IMR-90 (cell line): ENCODE data around the gene KLHL12. TPM values are rescaled to one million over a fixed set of nuclear protein-coding genes. Genes with fewer than 3 reads are reported as not detected.

Experiments
- ATAC-seq: fragments of 200-7000 bp; cut with Tn5 transposase; 2 replicates; pipeline ENCODE4 v1.9.1; 2020; ENCODE audit warnings: low read depth, mild to moderate bottlenecking, moderate library complexity
- BruUV-seq: library from RNA; stranded (reverse); fragments of 400-500 nt; replicated peaks from 2 replicates; lab custom pipeline; 2021; lab: Mats Ljungman, UMichigan
- CTCF ChIA-PET: fragments of 300-600 bp; formaldehyde crosslinking; extraction: SDS; loops from one replicate; lab custom pipeline; 2021; ENCODE audit warnings: antibody characterized with exemption; lab: Yijun Ruan, JAX
- POLR2A ChIA-PET: fragments of 300-600 bp; sonication (Branson Sonifier 250); formaldehyde crosslinking; loops from one replicate; lab custom pipeline; 2022; ENCODE audit warnings: antibody characterized with exemption; ENCODE audit not compliant: unreplicated experiment; lab: Charles Lee
- DNase-seq: peaks from one replicate; pipeline ENCODE4 v3.0.0; 2013
- H2AFZ ChIP-seq: replicated peaks from 2 replicates; pipeline ENCODE3; 2013; ENCODE audit warnings: low read length, mild to moderate bottlenecking; ENCODE audit not compliant: poor library complexity
- H2AK5ac ChIP-seq: 2 replicates; pipeline ENCODE4 v1.6.1; 2013; ENCODE audit warnings: low read depth, low read length, inconsistent platforms
- H2AK9ac ChIP-seq: replicated peaks from 2 replicates; pipeline ENCODE3; 2013; ENCODE audit warnings: mild to moderate bottlenecking, low read depth, low read length, moderate library complexity; ENCODE audit not compliant: poor library complexity
- H2BK120ac ChIP-seq: 2 replicates; pipeline ENCODE4 v1.6.1; 2013; ENCODE audit warnings: low read depth, low read length, inconsistent platforms
- H2BK15ac ChIP-seq: 3 replicates; pipeline ENCODE4 v1.6.1; 2013; ENCODE audit warnings: low read depth, low read length, inconsistent platforms
- H2BK20ac ChIP-seq: 2 replicates; pipeline ENCODE4 v1.6.1; 2013; ENCODE audit warnings: low read depth, mild to moderate bottlenecking, inconsistent platforms, low read length, moderate library complexity
- H2BK5ac ChIP-seq: 2 replicates; pipeline ENCODE4 v1.6.1; 2013; ENCODE audit warnings: mild to moderate bottlenecking, low read depth, low read length, inconsistent platforms; ENCODE audit not compliant: poor library complexity, severe bottlenecking
- H3K14ac ChIP-seq: replicated peaks from 2 replicates; pipeline ENCODE4 v1.6.1; 2013; ENCODE audit warnings: low read depth, low read length, inconsistent platforms
- H3K18ac ChIP-seq: 2 replicates; pipeline ENCODE4 v1.6.1; 2013; ENCODE audit warnings: low read depth, low read length, control low read depth
- H3K23ac ChIP-seq: 2 replicates; pipeline ENCODE4 v1.6.1; 2013; ENCODE audit warnings: low read depth, low read length, inconsistent platforms
- H3K27ac ChIP-seq: 2 replicates; pipeline ENCODE4 v1.5.1; 2013; ENCODE audit warnings: mild to moderate bottlenecking, control low read depth, low read length; ENCODE audit not compliant: insufficient read depth
- H3K27me3 ChIP-seq: 2 replicates; pipeline ENCODE4 v1.6.1; 2013; ENCODE audit warnings: low read length; ENCODE audit not compliant: control insufficient read depth, insufficient read depth
- H3K36me3 ChIP-seq: 2 replicates; pipeline ENCODE4 v1.6.1; 2013; ENCODE audit warnings: low read length, mixed read lengths; ENCODE audit not compliant: control insufficient read depth, insufficient read depth
- H3K4ac ChIP-seq: 2 replicates; pipeline ENCODE4 v1.6.1; 2013; ENCODE audit warnings: low read depth, low read length, inconsistent platforms
- H3K4me1 ChIP-seq: 2 replicates; pipeline ENCODE4 v1.6.1; 2013; ENCODE audit warnings: low read length, mixed read lengths; ENCODE audit not compliant: control insufficient read depth, insufficient read depth
- H3K4me2 ChIP-seq: 2 replicates; pipeline ENCODE4 v1.6.1; 2013; ENCODE audit warnings: low read depth, mild to moderate bottlenecking, control low read depth, low read length, moderate library complexity
- H3K4me3 ChIP-seq: 2 replicates; pipeline ENCODE4 v1.5.1; 2013; ENCODE audit warnings: low read depth, mild to moderate bottlenecking, control low read depth, low read length, moderate library complexity; ENCODE audit not compliant: insufficient read depth
- H3K56ac ChIP-seq: 2 replicates; pipeline ENCODE4 v1.6.1; 2013; ENCODE audit warnings: low read length, inconsistent platforms; ENCODE audit not compliant: insufficient read depth; ENCODE audit errors: extremely low read depth
- H3K79me1 ChIP-seq, 2 experiments: 2 replicates each; pipeline ENCODE4 v1.6.1; 2013; ENCODE audit warnings: low read length in 2 of 2, inconsistent platforms in 1 of 2, low read depth in 1 of 2
- H3K9ac ChIP-seq: 2 replicates; pipeline ENCODE4 v1.6.1; 2013; ENCODE audit warnings: low read depth, low read length, control low read depth
- H3K9me1 ChIP-seq: 2 replicates; pipeline ENCODE4 v1.6.1; 2013; ENCODE audit warnings: low read length, inconsistent platforms; ENCODE audit not compliant: insufficient read depth
- H3K9me3 ChIP-seq: 2 replicates; pipeline ENCODE4 v1.6.1; 2013; ENCODE audit warnings: low read length; ENCODE audit not compliant: control insufficient read depth, insufficient read depth
- H4K20me1 ChIP-seq: 2 replicates; pipeline ENCODE4 v1.6.1; 2013; ENCODE audit warnings: low read length, inconsistent platforms; ENCODE audit not compliant: insufficient read depth
- H4K5ac ChIP-seq: 2 replicates; pipeline ENCODE4 v1.6.1; 2013; ENCODE audit warnings: mild to moderate bottlenecking, low read depth, low read length, control low read depth
- H4K8ac ChIP-seq, 2 experiments: 2 replicates each; pipeline ENCODE4 v1.6.1; 2013; ENCODE audit warnings: low read depth in 2 of 2, low read length in 2 of 2, control low read depth in 1 of 2, inconsistent platforms in 1 of 2
- H4K91ac ChIP-seq: 2 replicates; pipeline ENCODE4 v1.6.1; 2013; ENCODE audit warnings: low read depth, low read length, inconsistent platforms; ENCODE audit not compliant: insufficient read depth
- CEBPB ChIP-seq: IDR thresholded peaks from 2 replicates; pipeline ENCODE4 v1.6.1; 2012; ENCODE audit warnings: low read depth, low read length, improper control_type of control experiment
- FOS ChIP-seq: fragments of 150-350 bp; IDR thresholded peaks from 2 replicates; pipeline ENCODE4 v1.6.1; 2016; ENCODE audit warnings: low read depth, low read length
- MAFK ChIP-seq: IDR thresholded peaks from 2 replicates; pipeline ENCODE4 v1.6.1; 2012; ENCODE audit warnings: low read depth, low read length, improper control_type of control experiment
- MAZ ChIP-seq: IDR thresholded peaks from 2 replicates; pipeline ENCODE4 v1.6.1; 2012; ENCODE audit warnings: low read depth, mild to moderate bottlenecking, low read length, improper control_type of control experiment, moderate library complexity, borderline replicate concordance
- MXI1 ChIP-seq: IDR thresholded peaks from 2 replicates; pipeline ENCODE4 v1.6.1; 2012; ENCODE audit warnings: low read depth, mild to moderate bottlenecking, low read length, moderate library complexity, borderline replicate concordance
- NFE2L2 ChIP-seq: fragments of 150-350 bp; IDR thresholded peaks from 2 replicates; pipeline ENCODE4 v1.6.1; 2016; ENCODE audit warnings: low read depth, mild to moderate bottlenecking, low read length
- POLR2A ChIP-seq: IDR thresholded peaks from 2 replicates; pipeline ENCODE4 v1.6.1; 2012; ENCODE audit warnings: mild to moderate bottlenecking, low read depth, low read length
- RAD21 ChIP-seq: IDR thresholded peaks from 2 replicates; pipeline ENCODE4 v1.6.1; 2012; ENCODE audit warnings: low read length, improper control_type of control experiment
- SMC3 ChIP-seq: fragments of 150-350 bp; IDR thresholded peaks from 2 replicates; pipeline ENCODE4 v1.6.1; 2016; ENCODE audit warnings: low read depth, mild to moderate bottlenecking, antibody characterized with exemption, low read length, moderate library complexity
- WGBS, 2 experiments: methylation state at CpG; one replicate each; pipeline versions ENCODE4 v1.1.5 to v1.1.7; 2013; ENCODE audit warnings: missing lambda C conversion rate in 2 of 2; ENCODE audit not compliant: insufficient read length in 1 of 2; ENCODE audit errors: extremely low coverage in 2 of 2; 5-methylcytosine and 5-hydroxymethylcytosine counted together
- dilution Hi-C: fragments of 300-500 bp; cut with HindIII; formaldehyde crosslinking; loops from one replicate; pipeline ENCODE4 v1.14.3; 2018; ENCODE audit warnings: low sequenced_read_pairs; ENCODE audit not compliant: unreplicated experiment
- in situ Hi-C: fragments of 300-500 bp; cut with MboI; formaldehyde crosslinking; loops from 3 replicates; pipeline ENCODE4 v1.14.3; 2019; ENCODE audit warnings: low sequenced_read_pairs, inconsistent platforms, mixed read lengths
- intact Hi-C: fragments of 100-400 bp; cut with micrococcal nuclease; formaldehyde crosslinking; loops from 2 replicates; pipeline ENCODE4 v1.10.0; 2022
- polyA plus RNA-seq, 3 experiments: library from polyadenylated mRNA; depleted of rRNA; stranded (reverse); fragments of >200 nt; gene quantifications; 2 replicates each; pipeline ENCODE4 v1.2.3, GENCODE V29; 2012; ENCODE audit warnings: low replicate concordance in 1 of 3
- total RNA-seq: library from RNA; depleted of rRNA; stranded (reverse); fragments of >200 nt; gene quantifications from 2 replicates; pipeline ENCODE4 v1.2.3, GENCODE V29; 2012
- TF ChIP-seq, protein P1 (sequence below): fragments of 150-350 bp; IDR thresholded peaks from 2 replicates; pipeline ENCODE4 v1.6.1; 2017; ENCODE audit warnings: mild to moderate bottlenecking, antibody characterized with exemption, low read length, low read depth
- TF ChIP-seq, protein P2 (sequence below): fragments of 150-350 bp; IDR thresholded peaks from 2 replicates; pipeline ENCODE4 v1.6.1; 2016; ENCODE audit warnings: low read depth, mild to moderate bottlenecking, low read length, moderate library complexity, borderline replicate concordance

KLHL12 gene
- total and polyA plus RNA-seq, 2 of the 4 experiments (the other 2 are of a cell fraction): 17.2 to 38.4 TPM

DNA sequence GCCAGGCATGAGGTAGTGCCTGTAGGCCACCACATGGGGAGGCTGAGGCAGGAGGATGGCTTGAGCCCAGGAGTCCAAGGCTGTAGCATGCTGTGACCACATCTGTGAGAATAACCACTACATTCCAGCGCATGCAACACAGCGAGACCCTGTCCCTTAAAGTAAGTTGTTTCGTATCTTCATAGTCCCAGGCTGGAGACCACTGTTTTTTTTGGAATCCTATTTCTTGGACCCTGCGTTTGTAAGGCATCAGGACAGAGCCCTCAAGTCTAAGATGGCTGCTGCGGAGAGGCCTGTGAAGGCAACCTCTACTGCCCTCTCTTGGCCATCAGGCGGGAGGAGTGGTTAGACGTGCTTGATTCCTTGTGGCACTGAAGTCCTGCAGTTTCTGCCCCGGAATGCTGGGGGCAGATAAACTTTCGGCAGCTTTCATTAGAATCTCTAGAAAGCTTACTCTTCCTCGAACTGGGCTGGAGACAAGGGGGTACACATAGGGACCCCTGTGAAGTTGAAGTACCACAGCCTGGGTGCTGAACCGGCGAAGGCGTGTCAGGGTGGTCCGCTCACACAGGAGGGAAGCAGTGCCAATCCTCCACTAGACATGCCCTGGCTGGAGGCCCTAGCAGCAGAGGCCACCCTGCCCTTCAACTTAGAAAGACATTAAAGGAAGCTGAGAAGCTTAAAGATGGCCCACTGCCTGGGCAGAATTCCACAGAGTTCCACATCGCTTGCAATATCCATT, 74.7 kb downstream of the KLHL12 start (continued):
- TF ChIP-seq, protein P1, sequence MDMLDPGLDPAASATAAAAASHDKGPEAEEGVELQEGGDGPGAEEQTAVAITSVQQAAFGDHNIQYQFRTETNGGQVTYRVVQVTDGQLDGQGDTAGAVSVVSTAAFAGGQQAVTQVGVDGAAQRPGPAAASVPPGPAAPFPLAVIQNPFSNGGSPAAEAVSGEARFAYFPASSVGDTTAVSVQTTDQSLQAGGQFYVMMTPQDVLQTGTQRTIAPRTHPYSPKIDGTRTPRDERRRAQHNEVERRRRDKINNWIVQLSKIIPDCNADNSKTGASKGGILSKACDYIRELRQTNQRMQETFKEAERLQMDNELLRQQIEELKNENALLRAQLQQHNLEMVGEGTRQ: no peak

GRCh38 chr1:202850593-202851362, 76.3 kb downstream of the KLHL12 start:
- H4K5ac ChIP-seq: no peak overlapping the region
- 0 out of 2 replicates have a peak, but pooled peaks cover 4% of the 10 kb centered on the region for H3K9me1 ChIP-seq
- H2AK9ac ChIP-seq: no peak overlapping the region
- no peaks in the 10 kb centered on the region for H3K9me3 ChIP-seq
- no peak overlapping the region for H3K4ac ChIP-seq
- H3K79me1 ChIP-seq: no peaks in the 10 kb centered on the region
- no TSS peak for BruUV-seq
- H2BK20ac ChIP-seq: no peak overlapping the region
- no peaks in the 10 kb centered on the region for H3K4me1 ChIP-seq
- dilution Hi-C loops: no loop called here
- in situ Hi-C loops: no loop called here
- H4K20me1 ChIP-seq: no peaks in the 10 kb centered on the region
- no peak overlapping the region for H3K56ac ChIP-seq
- peaks cover 1% of the 10 kb centered on the region for H3K27me3 ChIP-seq
- H3K23ac ChIP-seq: no peak overlapping the region
- no peak overlapping the region for H3K4me3 ChIP-seq
- ChIA-PET POLR2A (no interaction called here), CTCF (interaction anchor here (0.6 kb wide), 1 partner anchor 70 kb away, joined by 3 read pairs; no protein-coding TSS in a partner anchor)
- H2BK120ac ChIP-seq: no peak overlapping the region
- ATAC-seq (no peak), DNase-seq (no peak)
- no peak overlapping the region for H3K4me2 ChIP-seq
- no peak overlapping the region for H3K14ac ChIP-seq
- H4K8ac ChIP-seq: no peak overlapping the region
- no peak overlapping the region for H3K27ac ChIP-seq
- H3K18ac ChIP-seq: no peak overlapping the region
- H3K9ac ChIP-seq: no peak overlapping the region
- H2AK5ac ChIP-seq: no peak overlapping the region
- no peaks in the 10 kb centered on the region for H3K36me3 ChIP-seq
- no peak overlapping the region for H2AFZ ChIP-seq
- no peak overlapping the region for H2BK15ac ChIP-seq
- 75% methylated on average over 4 of the region's 7 CpGs; no CpG with 5 or more reads in 1 of the 2 experiments for WGBS, 2 experiments
- no peak overlapping the region for H4K91ac ChIP-seq
- intact Hi-C loops: loop anchor here (5.0 kb wide), 1 partner anchor 98 kb away; no protein-coding TSS in a partner anchor
- no peak overlapping the region for H2BK5ac ChIP-seq
- no peak for TF ChIP-seq POLR2A
- no peak for TF ChIP-seq MAZ
- no peak for TF ChIP-seq NFE2L2
- TF ChIP-seq FOS: no peak
- TF ChIP-seq MAFK: no peak
- no peak for TF ChIP-seq CEBPB
- TF ChIP-seq SMC3: no peak
- TF ChIP-seq RAD21: no peak
- TF ChIP-seq, protein P2, sequence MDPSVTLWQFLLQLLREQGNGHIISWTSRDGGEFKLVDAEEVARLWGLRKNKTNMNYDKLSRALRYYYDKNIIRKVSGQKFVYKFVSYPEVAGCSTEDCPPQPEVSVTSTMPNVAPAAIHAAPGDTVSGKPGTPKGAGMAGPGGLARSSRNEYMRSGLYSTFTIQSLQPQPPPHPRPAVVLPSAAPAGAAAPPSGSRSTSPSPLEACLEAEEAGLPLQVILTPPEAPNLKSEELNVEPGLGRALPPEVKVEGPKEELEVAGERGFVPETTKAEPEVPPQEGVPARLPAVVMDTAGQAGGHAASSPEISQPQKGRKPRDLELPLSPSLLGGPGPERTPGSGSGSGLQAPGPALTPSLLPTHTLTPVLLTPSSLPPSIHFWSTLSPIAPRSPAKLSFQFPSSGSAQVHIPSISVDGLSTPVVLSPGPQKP: no peak
- TF ChIP-seq MXI1: no peak
